Measurements from ENCODE around the gene ZKSCAN1. TPM values are rescaled to one million over a fixed set of nuclear protein-coding genes. Genes with fewer than 3 reads are reported as not detected.

Gene ZKSCAN1
- total RNA-seq, 4 donors from 2014 or later, result 48.0 to 86.1 (median 73.5) TPM

DNA sequence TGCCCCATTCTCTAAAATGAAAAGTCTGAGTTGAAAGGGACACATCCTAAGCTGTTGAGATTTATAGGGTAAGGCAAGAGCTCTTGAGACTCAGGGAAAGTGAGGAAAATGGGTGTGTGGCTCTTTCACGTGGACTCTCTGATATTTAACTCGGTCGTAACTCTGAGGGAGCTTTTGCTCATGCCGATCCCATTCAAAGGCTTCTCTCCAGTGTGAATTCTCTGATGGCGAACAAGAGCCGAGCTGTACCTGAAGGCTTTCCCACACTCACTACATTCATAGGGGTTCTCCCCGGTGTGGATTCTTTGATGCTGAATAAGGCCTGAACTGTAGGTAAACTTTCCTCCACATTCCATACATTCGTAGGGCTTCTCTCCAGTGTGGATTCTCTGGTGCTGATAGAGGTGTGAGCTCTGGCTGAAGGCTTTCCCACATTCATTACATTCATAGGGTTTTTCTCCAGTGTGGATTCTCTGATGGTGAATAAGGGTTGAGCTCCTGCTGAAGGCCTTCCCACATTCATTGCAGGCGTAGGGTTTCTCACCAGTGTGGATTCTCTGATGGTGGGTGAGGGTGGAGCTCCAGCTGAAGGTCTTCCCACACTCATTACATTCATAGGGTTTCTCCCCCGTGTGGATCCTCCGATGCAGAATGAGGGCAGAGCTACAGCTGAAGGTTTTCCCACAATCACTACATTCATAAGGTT is 55.8 kb downstream of the ZKSCAN1 start:
- no peak overlapping the region for H3K27ac ChIP-seq
- H3K4me1 ChIP-seq, result peaks cover 0 to 2% (median 0%) of the 10 kb centered on the region in 4 donors
- TF ChIP-seq, protein P1, sequence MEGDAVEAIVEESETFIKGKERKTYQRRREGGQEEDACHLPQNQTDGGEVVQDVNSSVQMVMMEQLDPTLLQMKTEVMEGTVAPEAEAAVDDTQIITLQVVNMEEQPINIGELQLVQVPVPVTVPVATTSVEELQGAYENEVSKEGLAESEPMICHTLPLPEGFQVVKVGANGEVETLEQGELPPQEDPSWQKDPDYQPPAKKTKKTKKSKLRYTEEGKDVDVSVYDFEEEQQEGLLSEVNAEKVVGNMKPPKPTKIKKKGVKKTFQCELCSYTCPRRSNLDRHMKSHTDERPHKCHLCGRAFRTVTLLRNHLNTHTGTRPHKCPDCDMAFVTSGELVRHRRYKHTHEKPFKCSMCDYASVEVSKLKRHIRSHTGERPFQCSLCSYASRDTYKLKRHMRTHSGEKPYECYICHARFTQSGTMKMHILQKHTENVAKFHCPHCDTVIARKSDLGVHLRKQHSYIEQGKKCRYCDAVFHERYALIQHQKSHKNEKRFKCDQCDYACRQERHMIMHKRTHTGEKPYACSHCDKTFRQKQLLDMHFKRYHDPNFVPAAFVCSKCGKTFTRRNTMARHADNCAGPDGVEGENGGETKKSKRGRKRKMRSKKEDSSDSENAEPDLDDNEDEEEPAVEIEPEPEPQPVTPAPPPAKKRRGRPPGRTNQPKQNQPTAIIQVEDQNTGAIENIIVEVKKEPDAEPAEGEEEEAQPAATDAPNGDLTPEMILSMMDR (IDR thresholded peaks at IDR 0.05), result no peak
- TF ChIP-seq POLR2A (IDR thresholded peaks at IDR 0.05), result no peak

DNA sequence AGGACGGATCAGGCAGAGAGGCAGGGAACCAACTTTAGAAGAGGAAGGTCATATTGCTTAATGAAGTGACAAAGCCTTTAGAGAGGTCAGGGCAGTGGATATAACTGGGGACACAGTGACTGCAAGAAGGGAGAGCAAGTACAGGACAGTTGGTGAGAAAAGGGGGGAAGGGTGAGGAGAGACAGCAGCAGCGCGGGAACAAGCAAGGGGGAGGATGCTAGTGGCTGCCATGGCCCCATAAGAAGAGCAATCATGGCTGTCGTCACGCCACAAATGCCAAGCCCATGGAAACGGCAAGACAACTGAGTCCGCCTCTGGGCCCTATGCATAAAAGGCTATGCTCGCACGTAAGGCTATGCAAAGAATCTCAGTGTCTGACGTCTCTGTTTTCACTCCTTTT is 57.1 kb downstream of the ZKSCAN1 start:
- Histone ChIP-seq H3K27ac (no peak overlapping the region), H3K36me3 (peaks cover 5 to 87% (median 14%) of the 10 kb centered on the region in 3 donors), H3K4me1 (peaks cover 0 to 14% (median 0%) of the 10 kb centered on the region in 4 donors), H3K27me3 (no peaks in the 10 kb centered on the region), H3K9me3 (peaks cover 0 to 25% (median 11%) of the 10 kb centered on the region in 4 donors), H3K4me3 (no peak overlapping the region)
- TF ChIP-seq, protein P1 (IDR thresholded peaks at IDR 0.05), result no peak
- TF ChIP-seq POLR2A (IDR thresholded peaks at IDR 0.05), result no peak
- DNase-seq, result no peak

More for the DNA sequence above, 55.8 kb downstream of the ZKSCAN1 start:
- no peak for DNase-seq
- H3K36me3 ChIP-seq, result peaks cover 5 to 76% (median 14%) of the 10 kb centered on the region in 3 donors
- no peaks in the 10 kb centered on the region for H3K27me3 ChIP-seq
- H3K9me3 ChIP-seq, result peaks cover 0 to 25% (median 11%) of the 10 kb centered on the region in 4 donors
- H3K4me3 ChIP-seq, result no peak overlapping the region

DNA sequence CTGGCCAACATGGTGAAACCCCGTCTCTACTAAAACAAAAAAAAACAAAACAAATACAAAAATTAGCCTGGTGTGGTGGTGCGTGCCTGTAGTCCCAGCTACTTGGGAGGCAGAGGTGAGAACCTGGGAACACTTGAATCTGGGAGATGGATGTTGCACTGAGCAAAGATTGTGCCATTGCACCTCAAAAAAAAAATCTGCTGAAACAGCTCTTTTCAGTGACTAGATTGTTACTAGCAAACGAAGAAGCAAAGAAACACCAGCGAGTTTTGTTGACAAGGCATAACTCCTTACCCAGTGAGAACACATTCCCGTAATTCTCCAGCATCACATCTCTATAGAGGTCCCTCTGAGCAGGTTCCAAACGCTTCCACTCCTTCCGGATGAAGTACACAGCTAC is 59.4 kb downstream of the ZKSCAN1 start:
- peaks cover 0 to 35% (median 3%) of the 10 kb centered on the region in 4 donors for H3K4me1 ChIP-seq
- no peak for TF ChIP-seq POLR2A (IDR thresholded peaks at IDR 0.05)
- TF ChIP-seq, protein P1 (IDR thresholded peaks at IDR 0.05), result no peak
- H3K9me3 ChIP-seq, result peaks cover 0 to 25% (median 11%) of the 10 kb centered on the region in 4 donors
- peaks cover 5 to 82% (median 14%) of the 10 kb centered on the region in 3 donors for H3K36me3 ChIP-seq
- H3K4me3 ChIP-seq, result no peak overlapping the region
- no peak overlapping the region for H3K27ac ChIP-seq
- no peaks in the 10 kb centered on the region for H3K27me3 ChIP-seq
- no peak for DNase-seq

DNA sequence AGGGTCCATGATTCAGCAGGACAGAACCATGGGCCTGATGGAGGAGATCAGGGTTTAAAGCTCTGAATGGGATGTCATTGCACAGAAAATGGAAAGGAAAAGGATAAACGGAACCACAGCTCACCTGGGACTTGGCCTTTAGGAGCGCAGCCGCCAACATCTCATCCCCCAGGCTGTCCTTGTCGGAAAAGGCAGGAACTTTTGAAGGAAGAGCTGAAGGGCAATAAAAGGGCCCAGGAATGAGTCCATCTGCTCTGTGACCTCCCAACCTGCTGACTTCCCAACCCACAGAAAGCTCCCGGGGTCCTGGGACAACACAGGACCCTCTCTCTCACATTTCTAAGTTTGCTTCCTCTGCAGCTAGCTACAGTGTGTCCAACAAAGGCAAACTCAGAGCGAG is 60.0 kb downstream of the ZKSCAN1 start:
- no peak for DNase-seq
- Histone ChIP-seq H3K27ac (no peak overlapping the region), H3K4me1 (peaks cover 0 to 41% (median 4%) of the 10 kb centered on the region in 4 donors), H3K4me3 (no peak overlapping the region), H3K9me3 (peaks cover 0 to 25% (median 11%) of the 10 kb centered on the region in 4 donors), H3K27me3 (no peaks in the 10 kb centered on the region), H3K36me3 (peaks cover 5 to 76% (median 14%) of the 10 kb centered on the region in 3 donors)
- TF ChIP-seq, protein P1 (IDR thresholded peaks at IDR 0.05), result no peak
- no peak for TF ChIP-seq POLR2A (IDR thresholded peaks at IDR 0.05)

DNA sequence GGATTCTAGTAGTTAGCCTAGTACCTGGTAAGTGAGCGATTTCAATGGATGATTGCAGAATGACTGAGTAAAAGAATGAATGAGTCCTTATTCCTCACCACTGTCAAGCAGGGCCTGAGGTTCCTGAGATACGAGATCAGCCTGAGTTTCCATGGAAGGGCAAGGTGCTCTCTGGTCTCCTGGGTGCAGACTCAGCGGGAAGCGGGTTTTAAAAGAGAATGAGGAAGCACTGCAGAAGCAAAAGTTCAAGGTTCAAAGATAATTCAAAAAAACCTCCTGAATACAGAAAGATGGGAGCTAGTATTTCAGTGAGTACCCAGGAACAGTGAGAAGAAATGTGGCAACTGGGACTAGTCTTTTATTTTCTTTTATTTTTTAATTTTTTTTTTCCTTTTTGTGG is 61.8 kb downstream of the ZKSCAN1 start:
- DNase-seq, result peak in 1 of 3 donors; percentile 71
- peaks cover 0 to 9% (median under 1%) of the 10 kb centered on the region in 4 donors for H3K9me3 ChIP-seq
- H3K27me3 ChIP-seq, result no peaks in the 10 kb centered on the region
- no peak overlapping the region for H3K4me3 ChIP-seq
- no peak for TF ChIP-seq POLR2A (IDR thresholded peaks at IDR 0.05)
- TF ChIP-seq, protein P1 (IDR thresholded peaks at IDR 0.05), result no peak
- peaks cover 0 to 58% (median 8%) of the 10 kb centered on the region in 3 donors for H3K36me3 ChIP-seq
- peak overlapping the region in 3 of 4 donors; percentile 26 to 90 (median 47) for H3K27ac ChIP-seq
- peaks cover 0 to 44% (median 7%) of the 10 kb centered on the region in 4 donors for H3K4me1 ChIP-seq

All from Peyer's patch (tissue), 4 donors.